NCI-H2227 (cell line): ENCODE measurements around the gene SLC5A8.

Experiments used
- DNase-seq: peaks from one replicate; lab custom pipeline; 2025; ENCODE audit not compliant: unreplicated experiment; lab: John Stamatoyannopoulos, UW

SLC5A8 gene, protein sequence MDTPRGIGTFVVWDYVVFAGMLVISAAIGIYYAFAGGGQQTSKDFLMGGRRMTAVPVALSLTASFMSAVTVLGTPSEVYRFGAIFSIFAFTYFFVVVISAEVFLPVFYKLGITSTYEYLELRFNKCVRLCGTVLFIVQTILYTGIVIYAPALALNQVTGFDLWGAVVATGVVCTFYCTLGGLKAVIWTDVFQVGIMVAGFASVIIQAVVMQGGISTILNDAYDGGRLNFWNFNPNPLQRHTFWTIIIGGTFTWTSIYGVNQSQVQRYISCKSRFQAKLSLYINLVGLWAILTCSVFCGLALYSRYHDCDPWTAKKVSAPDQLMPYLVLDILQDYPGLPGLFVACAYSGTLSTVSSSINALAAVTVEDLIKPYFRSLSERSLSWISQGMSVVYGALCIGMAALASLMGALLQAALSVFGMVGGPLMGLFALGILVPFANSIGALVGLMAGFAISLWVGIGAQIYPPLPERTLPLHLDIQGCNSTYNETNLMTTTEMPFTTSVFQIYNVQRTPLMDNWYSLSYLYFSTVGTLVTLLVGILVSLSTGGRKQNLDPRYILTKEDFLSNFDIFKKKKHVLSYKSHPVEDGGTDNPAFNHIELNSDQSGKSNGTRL

GRCh38 chr12:101209319-101210302 lies at the start of gene SLC5A8:
SLC5A8 (minus strand) TSS chr12:101210238; CDS start chr12:101209848, 390 bp downstream.
- peak; percentile 7 for DNase-seq

DNA sequence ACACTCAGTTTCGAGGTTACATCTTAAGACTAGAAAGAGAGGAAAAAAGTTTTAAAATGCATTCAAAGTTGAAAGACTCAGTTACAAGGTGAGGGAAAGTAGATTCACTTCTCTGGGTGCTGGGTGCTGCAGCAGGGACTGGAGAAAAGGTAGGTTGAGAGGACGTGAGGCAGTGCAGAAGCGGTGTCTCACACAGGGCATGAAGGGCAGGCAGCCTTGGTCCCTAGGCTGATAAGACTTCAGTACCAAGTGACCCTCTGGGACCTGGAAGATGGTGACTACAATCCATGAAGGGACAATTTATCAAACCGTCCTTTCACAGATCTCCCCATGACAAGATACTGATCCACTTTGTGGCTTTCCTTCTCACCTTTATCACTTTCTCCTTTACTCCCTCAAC lies 47.3 kb upstream of the SLC5A8 start:
- no peak for DNase-seq

- no peak for DNase-seq
These were observed 46.2 kb upstream of the SLC5A8 start for GRCh38 chr12:101256266-101256665.

DNA sequence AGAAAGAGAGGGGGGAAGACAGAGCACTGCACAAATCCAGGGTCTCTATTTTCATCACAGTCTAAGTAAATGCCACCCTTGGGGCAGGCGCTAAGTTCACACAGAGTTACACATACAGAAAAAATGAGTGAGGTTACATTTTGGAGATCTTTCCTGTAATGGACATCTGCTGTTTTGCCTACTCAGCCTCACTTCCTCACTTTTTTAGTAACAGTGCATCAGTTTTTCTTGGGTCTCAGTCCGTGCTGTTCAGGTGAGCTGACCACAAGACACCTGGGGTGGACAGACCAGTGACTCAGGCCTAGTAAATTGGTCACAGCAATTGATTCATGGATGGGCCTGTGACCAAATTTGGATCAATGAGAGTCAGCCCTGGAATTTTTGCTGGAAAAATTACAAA lies 33.6 kb upstream of the SLC5A8 start:
- DNase-seq: no peak

- no peak for DNase-seq
These were observed 33.0 kb upstream of the SLC5A8 start for GRCh38 chr12:101243074-101243473.

GRCh38 chr12:101238800-101239329 lies 28.8 kb upstream of the SLC5A8 start:
- no peak for DNase-seq

- no peak for DNase-seq
These were observed 28.3 kb upstream of the SLC5A8 start for GRCh38 chr12:101238306-101238705.

DNA sequence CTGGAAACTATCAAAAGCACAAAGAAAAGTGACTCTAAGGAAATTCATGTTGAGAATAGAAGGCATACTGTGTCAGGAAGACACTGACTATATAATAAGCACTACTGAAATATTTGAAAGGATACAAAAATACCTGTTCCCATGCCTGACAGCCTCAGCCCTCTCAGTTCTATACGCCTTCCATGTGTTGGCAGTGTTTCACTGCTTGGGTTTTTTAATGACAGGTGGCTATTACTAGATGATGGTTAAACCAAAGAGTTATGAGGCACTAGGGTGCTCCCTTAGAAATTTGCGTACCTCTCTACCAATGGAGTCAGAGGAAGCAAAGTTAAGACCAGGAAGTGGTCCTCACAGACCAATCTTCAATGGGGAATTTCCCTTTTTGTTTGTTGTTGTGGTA lies 25.6 kb upstream of the SLC5A8 start:
- DNase-seq: no peak

DNA sequence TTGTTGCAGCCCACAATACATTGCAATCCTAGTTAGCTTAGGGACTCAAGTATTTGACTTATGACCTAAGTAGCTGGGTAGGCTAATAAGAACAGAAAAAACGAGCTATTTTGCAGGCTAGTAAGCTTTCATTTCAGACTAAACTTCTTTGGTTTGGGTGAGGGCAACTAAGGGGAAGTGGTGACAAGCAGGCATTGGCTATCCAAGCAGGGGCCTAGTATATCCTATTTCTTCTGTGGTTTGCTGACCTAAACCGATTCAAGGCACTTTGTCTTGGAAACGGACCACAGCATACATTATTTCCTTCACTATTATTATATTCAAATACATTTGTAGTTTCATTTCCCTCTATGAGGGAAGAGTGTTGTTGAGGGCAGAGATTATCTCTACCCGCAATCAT lies 21.6 kb upstream of the SLC5A8 start:
- no peak for DNase-seq

DNA sequence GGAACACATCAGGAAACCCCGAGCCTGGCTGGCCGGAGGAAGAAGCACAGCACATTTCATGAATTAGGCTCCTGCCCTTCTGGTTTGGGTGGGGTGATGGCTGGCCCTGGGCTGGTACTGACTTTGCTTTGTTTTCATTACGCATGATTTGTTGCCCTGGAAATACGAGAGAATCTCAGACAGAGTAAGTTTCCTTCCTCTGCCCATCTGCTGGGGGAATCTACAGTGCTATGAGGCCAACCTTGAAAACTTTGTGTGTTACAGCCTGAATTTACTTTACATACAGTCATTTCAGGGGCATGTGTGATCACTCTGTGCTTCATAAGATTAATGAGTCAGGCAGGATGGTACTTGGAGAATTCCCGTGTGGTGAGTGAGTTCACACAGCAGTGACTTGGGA lies 20.5 kb upstream of the SLC5A8 start:
- no peak for DNase-seq

DNA sequence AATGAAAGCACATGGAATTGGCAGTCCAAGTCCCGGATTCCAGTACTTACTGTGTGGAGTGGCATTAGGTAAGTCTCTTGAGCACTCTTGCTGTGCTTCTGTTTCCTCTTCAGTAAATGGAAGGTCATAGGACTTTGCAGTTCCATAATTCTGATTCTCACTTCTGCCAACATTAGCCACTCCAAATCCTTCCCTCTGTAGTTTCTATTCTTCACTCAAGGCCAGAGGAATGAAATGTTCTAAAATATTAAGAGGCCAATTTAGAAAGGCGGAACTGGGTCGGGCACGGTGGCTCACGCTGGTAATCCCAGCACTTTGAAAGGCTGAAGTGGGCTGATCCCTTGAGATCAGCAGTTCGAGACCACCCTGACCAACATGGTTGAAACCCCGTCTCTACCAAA lies 19.8 kb upstream of the SLC5A8 start:
- no peak for DNase-seq

DNA sequence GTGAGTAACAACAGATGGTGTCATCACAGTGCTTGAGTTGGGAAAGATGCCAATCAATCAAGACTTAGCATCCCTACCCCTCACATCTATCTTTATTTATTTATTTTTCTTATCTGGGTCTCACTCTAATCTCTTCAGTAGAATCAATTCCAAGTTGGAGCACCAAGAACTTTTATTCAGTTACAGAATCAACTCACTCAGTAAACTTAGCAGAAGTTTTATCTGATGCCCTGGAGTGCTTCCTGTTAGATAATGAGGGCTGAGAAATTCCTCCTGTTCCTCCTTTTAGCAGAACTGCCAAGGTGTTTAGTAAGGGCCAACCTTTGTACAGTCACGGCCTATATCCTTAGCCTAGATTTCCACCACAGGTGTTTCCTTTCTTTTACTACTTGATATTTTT lies 11.3 kb upstream of the SLC5A8 start:
- DNase-seq: no peak

GRCh38 chr12:101216810-101217209 lies 6.8 kb upstream of the SLC5A8 start:
- no peak for DNase-seq

DNA sequence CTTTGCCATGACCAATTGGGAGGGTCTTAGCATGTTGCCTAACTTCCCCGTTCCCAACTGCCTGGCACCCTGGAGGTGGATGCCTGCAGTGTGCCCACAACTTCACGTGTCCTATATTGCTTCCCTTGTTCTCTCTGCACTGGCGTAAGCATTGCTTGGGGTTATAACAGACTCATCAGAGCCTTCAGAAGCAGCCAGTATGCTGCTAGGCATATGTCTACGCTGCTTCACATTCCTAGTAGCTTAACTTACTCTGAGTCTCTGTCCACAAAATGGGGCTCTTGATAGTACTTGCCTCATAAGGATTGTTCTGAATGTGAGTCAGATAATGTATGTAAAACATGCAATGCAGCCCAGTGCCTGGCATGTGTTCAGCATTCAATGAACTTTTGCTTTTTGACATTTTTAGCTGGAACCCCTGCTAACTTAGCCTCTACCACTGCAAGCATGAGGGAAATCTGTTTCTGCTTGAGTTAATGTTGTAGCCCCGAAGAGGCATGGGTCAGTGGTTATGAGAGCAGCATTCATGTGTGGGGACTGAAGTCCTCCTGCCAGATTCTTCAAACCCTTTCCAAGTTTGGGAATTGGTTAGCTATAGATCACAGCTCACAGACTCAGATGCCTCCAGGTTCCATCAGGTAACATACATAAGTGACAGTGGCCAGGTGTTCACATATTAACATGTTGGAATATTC lies 2.8 kb downstream of the SLC5A8 start:
- DNase-seq: no peak

DNA sequence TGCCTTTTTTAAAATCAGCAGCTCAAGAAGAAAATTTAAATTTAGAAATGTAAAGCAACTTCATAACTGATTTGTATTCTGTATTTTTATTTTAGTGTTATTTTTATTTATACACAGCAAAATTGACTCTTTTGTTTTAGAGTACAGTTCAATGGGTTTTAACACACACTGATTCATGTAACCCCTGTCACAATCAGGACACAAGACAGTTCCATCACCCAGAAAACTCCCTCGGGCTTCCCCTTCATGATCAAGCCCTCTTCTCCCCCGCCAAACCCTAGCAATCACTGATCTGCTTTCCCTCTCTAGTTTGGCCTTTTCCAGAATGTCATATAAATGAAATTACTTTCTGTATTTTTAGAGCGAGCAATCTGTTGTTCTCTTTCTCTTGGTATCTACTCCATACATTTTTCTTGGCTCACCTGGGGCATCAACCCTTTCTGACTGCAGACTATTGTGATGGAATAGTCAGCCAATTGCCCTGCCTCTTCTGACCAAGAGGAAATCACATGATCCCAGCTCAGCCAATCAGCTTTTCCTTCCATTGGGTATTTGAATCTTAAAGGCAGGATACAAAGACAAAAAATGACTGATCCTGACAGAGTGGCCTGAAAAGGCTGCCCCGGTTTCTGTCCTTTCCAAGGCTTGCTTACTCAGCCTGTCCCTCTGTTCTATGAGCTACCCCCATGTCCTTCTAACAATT lies 5.3 kb downstream of the SLC5A8 start:
- DNase-seq: no peak

DNA sequence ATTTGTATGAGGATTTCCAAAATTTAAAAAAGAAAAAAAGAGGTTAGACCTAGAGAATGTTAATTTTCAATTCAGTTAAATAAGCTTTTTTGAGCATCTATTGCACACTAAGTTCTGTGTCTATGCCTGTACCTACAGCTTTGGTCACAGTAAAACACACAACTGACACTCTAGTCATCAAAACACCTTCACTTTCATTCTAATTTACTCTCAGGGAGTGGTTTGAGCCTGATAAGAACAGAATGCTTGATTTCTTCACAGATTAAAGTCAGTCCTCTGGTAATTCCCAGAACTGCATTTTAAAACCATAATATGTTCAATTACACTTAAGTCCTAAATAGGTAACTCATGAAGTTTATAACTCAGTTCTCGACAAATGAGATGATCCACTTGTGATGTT lies 9.2 kb downstream of the SLC5A8 start:
- no peak for DNase-seq

DNA sequence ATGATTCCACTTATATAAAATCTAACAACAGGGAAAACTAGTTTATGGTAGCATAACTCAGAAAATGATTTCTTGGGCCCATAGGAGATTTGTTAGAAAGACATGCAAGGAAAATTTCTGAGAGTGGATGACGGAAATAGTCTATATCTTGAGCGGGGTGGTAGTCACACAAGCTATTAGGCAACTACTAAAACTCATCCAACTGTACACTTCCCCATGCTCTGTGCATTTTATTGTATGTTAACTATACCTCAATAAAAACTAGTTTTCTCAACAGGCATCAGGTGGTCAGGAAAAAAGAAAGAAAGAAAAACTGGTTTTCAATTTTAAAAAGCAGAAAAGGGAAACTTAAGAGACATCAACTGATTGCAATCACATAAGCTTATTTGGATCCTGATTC lies 9.9 kb downstream of the SLC5A8 start:
- no peak for DNase-seq

DNA sequence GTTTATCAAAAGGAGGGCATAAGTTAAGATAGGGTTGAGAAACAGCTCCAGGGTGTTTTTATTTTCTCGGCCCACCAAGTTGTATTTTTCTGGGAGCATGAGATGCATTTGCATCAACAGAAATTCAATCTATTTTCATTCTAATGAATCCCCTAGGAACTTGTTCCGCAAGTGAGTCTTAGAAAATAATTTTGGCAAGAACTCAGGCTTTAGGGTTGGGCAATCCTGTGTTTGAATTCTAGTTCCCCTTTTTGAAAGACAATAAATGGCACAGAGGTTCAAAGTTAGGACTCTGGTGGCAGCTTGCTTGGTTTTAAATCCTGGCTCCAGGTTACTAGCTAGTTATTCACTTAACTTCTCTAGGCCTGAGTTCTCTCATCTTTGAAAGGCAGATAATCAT lies 23.7 kb downstream of the SLC5A8 start:
- no peak for DNase-seq

- no peak for DNase-seq
These were observed 28.3 kb downstream of the SLC5A8 start for GRCh38 chr12:101181776-101182175.

DNA sequence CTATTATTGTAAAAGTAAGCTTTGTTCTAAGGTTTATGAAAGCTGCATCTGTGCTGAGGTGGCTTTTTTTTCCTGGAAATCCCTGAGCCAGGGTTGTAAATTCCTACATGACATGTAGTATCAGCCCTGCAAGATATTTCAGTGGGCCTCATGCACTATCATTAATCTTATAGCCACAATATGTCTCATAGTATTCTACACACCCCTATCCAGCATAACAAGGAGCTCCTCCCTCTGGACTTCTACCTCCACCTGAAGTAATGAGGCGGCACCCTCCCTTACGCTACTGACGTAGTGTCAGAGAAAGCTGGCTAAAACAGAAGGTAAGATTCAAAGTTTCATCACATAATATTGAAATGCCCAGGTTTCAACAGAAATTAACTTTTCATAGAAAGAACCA lies 35.5 kb downstream of the SLC5A8 start:
- no peak for DNase-seq
